Activated CD8-positive, alpha-beta memory T cell treated with anti-CD3 and anti-CD28 coated beads, Interleukin-2, amount 50 U/mL, for 1 hour (primary cell): ENCODE data around the gene ATAT1.

Experiments
- DNase-seq: peaks from one replicate; pipeline ENCODE4 v3.0.0-alpha.2; 2020; ENCODE audit errors: extremely low read depth

Gene ATAT1

GRCh38 chr6:30626484-30627366, at the start of gene ATAT1:
Gene ATAT1 (plus strand): TSS chr6:30626874.
- peak; percentile 77 for DNase-seq

GRCh38 chr6:30578051-30578450, 48.6 kb upstream of the ATAT1 start:
- no peak for DNase-seq

DNA sequence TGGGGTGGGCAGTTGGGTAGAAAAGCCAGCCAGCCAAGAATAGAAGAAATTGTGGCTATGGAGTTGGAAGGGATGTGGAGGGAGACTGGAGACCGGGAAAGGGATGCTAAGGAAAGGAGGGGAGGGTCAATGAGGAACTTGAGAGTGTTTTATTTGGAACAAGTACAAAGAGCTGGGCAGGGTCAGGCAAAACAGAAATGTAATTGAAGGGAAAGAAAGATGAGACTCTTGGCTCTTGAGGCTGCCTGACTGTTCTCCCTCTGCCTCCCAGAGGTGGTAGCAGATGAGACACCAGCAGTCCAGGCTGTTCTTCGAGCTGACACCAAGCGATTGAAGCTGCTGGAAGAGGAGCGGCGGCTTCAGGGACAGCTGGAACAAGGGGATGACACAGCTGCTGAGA, 42.8 kb upstream of the ATAT1 start:
- DNase-seq = no peak

GRCh38 chr6:30589754-30590358, 36.8 kb upstream of the ATAT1 start:
- DNase-seq = no peak

DNA sequence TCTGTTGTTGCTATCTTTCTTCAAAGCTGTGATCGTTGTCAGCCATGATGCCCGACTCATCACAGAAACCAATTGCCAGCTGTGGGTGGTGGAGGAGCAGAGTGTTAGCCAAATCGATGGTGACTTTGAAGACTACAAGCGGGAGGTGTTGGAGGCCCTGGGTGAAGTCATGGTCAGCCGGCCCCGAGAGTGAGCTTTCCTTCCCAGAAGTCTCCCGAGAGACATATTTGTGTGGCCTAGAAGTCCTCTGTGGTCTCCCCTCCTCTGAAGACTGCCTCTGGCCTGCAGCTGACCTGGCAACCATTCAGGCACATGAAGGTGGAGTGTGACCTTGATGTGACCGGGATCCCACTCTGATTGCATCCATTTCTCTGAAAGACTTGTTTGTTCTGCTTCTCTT, 36.2 kb upstream of the ATAT1 start:
- no peak for DNase-seq

- DNase-seq = no peak
Observed at GRCh38 chr6:30591008-30591407, 35.7 kb upstream of the ATAT1 start.

DNA sequence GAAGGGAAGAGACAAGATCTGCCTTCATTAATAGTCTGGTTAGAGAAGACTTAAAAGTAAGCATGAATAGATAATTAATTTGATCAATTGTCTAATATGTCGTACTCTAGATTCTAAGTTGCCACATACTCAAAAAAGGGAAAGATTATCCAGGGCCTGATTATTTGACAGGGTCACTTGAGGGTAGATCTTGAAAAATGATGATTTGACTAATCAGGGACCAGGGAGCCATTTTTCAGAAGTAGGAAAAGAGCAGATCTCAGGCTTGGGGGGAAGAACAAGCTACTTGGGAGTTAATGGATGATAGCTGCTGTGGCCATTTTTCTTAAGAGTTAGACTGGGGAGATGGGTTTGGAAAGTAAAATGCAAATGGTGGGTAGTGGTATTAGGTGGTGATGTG, 34.4 kb upstream of the ATAT1 start:
- DNase-seq = no peak

DNA sequence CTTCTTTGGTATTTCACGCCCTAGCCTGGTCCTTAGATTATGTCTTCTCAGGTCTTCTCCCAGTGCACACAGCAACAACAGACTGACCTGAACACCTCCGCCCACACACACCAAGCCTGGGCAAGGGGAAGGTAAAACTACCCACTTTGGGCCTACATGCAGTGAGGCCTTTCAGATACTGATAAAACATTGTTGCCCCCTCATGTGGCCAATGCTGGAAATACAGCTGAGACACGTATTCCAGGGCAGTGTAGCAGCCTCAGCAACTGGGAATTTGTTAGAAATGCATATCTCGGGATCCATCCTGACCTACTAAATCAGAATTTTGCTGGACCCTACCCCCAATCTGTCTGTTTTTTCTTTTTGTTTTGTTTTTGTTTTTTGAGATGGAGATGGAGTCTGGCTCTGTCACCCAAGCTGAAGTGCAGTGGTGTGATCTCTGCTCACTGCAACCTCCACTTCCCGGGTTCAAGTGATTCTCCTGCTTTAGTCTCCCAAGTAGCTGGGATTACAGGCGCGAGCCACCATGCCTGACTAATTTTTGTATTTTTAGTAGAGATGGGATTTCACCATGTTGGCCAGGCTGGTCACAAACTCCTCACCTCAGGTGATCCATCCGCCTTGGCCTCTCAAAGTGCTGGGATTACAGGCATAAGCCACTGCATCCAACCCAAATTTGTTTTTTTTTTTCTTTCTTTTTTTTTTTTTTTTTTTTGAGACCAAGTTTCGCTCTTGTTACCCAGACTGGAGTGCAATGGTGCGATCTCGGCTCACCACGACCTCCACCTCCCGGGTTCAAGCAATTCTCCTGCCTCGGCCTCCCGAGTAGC, 29.1 kb upstream of the ATAT1 start:
- DNase-seq = peak; percentile 43

DNA sequence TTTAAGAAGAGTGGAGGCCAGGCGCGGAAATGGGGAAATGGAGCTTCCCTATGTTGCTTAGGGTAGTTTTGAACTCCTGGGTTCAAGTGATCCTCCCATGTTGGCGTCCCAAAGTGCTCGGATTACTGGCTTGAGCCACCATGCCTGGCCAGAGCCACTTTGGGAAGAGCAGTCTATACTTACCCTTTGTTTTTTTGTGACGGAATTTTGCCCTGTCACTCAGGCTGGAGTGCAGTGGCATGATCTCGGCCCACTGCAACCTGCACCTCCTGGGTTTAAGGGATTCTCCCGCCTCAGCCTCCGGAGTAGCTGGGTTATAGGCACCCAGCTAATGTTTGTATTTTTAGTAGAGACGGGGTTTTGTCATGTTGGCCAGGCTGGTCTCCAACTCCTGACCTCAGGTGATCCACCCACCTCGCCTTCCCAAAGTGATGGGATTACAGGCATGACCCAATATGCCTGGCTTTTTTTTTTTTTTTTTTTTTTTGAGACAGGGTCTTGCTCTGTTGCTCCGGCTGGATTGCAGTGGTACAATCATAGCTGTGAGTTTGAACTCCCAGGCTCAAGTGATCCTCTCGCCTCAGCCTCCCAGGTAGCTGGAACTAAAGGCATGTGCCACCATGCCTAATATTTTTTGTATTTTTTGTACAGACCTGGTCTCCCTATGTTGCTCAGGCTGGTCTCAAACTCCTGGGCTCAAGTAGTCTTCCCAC, 27.6 kb upstream of the ATAT1 start:
- DNase-seq = no peak

DNA sequence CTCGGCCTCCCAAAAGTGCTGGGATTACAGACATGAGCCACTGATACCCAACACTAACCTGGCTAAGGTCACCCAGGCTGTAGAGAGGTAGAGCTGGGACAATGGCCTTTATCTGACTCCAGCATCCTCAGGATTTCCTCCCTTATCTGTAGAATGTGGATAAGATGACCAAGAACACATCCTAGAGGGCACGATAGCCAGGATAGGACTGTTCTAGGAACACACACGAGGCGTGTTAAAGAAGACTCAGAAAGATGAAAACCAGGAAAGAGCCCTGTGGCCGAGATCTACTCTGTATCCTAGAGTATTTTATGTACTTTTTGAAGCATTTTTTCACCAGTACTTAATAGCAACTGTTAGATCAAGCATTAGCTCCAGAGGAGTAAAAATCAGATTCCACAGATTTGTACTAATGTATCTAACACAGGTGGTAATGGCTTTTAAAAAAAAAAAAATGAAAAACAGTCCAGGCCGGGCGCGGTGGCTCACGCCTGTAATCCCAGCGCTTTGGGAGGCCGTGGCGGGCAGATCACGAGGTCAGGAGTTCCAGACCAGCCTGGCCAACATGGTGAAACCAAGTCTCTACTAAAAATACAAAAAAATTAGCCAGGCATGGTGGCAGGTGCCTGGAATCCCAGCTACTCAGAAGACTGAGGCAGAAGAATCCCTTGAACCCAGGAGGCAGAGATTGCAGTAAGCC, 26.9 kb upstream of the ATAT1 start:
- DNase-seq = no peak

DNA sequence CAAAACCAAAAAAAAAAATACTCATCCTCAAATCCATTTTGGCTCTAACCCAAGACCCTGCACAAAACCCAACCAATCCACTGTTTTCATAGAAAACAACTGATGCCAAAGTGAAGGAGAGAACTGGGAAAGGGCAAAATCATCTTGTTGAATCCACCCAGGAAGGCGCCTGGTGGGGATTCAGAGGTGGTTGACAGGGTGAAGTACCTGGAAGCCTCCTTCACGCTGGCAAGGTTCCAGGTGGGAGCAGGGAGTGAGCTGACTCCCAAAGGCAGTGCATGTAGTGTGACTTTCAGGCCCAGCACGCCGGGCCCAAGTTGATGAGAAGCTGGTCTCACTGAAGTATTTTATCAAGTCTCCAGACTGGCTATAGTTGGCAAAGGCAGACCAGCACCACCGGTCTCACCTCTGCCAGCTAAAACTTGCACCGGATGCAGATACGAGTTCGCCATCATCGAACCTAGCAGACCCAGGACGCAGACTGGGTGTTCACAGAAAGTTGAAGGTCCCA, 26.2 kb upstream of the ATAT1 start:
- no peak for DNase-seq

DNA sequence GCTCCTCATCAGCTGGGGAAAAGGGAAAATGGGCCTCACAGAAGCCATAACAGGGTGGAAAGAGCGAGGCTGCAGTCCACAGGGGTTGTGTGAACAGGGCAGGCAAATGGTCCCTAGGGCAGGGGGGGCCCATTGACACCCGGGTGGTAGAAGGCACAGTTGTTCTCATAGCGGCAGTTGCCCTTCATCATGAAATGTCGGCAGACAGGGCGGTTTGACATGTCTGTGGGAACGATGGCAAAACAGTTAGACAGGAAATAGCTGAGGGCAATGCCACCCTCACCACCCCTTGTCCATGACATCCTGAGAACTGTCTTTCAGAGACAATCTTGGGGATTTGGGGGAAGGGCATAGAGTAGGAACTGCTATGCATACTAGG, 25.2 kb upstream of the ATAT1 start:
- no peak for DNase-seq

DNA sequence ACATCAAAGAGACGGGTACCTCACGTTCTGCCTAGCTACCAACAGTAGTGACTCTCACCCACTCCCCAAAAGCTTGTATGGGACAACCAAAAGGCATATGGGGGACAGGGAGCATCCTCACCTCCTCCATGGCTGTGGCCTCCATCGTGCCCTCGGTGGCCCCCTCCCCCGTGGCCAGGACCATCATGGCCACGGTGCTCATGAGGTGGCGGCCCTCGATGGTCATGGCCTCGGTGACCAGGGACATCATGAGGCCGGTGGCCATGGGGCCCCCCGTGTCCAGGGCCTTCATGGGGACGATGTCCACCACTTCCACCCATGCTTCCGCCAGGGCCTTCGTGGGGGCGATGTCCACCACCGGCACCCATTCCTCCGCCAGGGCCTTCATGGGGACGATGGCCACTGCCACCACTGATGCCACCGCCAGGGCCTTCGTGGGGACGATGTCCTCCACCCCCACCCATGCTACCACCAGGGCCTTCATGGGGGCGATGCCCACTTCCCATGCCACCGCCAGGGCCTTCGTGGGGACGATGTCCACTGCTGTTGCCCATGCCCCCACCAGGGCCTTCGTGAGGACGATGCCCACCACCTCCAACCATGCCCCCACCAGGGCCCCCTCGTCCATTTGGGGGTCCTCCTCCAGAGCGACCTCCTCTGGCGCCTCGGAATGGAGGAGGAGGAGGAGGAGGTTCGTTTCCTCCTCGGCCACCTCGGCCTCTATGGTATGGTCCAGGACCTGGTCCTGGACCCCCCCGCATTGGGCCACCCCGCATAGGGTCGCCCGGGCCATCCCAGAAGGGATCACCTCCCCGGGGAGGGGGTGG, 24.6 kb upstream of the ATAT1 start:
- DNase-seq = no peak

DNA sequence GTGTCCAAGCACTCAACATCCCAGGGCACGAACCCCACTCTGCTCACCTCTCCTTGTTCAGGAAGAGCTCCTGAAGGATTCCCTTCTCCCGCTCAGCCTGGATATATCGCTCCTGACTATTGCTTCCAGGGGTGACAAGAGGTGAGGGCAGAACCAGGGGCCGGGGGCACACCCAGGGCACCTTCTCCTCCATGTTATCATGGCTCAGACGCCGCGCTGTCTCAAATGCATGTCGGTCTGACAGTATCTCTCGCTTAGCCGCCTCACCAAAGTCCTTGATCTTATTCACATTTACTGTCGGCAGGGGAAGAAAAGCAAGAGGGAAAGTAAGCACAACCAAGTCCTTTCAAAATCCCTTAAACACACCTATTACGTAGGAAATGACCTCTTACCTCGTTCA, 22.7 kb upstream of the ATAT1 start:
- no peak for DNase-seq

DNA sequence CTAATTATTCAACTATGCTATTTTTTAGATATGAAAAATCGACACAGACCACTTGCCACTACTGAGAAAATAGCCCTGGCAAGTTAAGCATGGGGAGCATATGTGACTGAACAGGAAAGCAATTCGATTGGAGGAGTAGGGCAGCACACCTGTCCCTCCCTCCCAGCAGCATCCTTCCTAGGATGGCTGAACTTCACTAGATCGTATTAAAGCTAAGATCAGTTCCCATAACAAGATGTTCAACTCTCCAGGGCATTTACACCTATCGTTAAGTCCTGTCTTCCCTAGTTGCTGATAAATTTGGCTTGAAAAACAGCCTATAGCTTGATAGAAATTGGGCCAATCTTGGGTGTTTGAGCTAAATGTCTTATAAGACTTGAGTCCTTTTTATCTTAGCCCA, 16.6 kb upstream of the ATAT1 start:
- DNase-seq = no peak

DNA sequence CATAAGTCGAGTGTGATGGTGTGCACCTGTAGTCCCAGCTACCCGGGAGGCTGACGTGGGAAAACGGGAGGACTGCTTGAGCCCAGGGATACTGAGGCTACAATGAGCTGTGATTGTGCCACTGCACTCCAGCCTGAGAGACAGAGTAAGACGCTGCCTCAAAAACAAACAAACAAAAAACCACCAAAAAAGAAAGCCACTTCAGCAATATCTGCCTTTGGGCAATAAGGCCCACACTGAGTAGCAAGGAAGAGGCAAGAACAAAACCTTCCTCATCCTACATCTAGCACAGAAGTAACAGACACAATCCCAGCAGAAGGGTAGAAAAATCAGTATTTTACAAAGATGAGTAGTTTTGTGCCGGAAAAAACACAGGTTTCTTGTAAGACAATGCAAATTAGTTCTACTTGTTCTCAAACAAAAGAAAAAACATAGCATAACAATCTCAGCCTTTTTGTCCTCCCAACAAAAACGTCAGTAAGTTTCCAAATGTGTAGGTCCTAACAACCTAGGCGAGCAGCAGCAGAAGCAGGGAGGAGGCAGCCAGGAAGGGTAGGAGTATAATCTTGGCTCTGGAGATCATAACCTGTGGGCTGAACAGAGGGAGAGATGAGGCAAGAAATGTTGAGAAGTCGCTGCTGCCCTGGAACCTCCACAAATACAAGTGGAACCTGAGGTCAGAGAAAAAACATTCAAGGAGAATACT, 15.4 kb upstream of the ATAT1 start:
- DNase-seq = no peak

GRCh38 chr6:30611856-30612194, 14.8 kb upstream of the ATAT1 start:
- DNase-seq = no peak

GRCh38 chr6:30612213-30612612, 14.5 kb upstream of the ATAT1 start:
- no peak for DNase-seq

DNA sequence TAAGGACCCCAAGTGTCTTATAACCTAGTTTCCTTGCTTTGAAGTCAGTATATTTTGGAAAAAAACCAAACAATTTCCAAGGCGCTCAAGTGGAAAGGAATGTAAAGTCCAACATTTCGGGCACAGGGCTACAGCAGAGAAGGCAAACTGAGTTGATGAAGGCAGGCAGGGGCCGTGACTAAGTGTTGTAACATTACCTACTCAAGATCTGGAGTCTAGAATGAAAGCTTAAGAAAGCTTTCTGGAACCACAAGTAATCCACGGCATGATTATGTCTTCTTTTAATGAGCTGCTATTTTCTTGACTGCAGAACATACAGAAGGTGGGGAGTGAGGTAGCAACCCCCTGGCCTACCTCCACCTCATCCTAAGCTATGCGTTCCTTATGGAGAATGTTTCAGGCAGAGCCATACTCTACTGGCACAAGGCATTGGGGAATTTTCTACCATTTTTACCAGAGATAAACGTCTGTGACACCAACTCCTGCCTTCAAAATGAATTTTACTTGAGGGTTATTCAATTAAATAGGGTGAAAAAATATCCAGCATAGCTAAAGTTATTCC, 13.9 kb upstream of the ATAT1 start:
- no peak for DNase-seq
